Activated naive CD4-positive, alpha-beta T cell treated with anti-CD3 and anti-CD28 coated beads, Interleukin-2, amount 10 ng/mL, durations not matched to agents 7 days and 5 days (primary cell): Measurements from ENCODE around the gene SBNO2.
A peak's percentile ranks its signal among the peaks of the same experiment; 100 is the strongest.

Experiments used
- CTCF ChIA-PET: fragments of 350-600 bp; sonication (Branson Sonifier 250); formaldehyde crosslinking; loops from one replicate; lab custom pipeline; 2021; ENCODE audit warnings: antibody characterized with exemption; lab: Charles Lee
- DNase-seq: peaks from one replicate; pipeline ENCODE4 v3.0.0-alpha.2; 2020
- H3K27ac Mint-ChIP-seq: one replicate; pipeline ENCODE4 v1.8.0; 2021; ENCODE audit warnings: mild to moderate bottlenecking, moderate library complexity, mixed read lengths
- H3K27me3 Mint-ChIP-seq: one replicate; pipeline ENCODE4 v1.8.0; 2021; ENCODE audit warnings: mild to moderate bottlenecking, mixed read lengths
- H3K36me3 Mint-ChIP-seq: one replicate; pipeline ENCODE4 v1.8.0; 2021; ENCODE audit warnings: mixed read lengths
- H3K4me1 Mint-ChIP-seq: one replicate; pipeline ENCODE4 v1.8.0; 2021; ENCODE audit warnings: mixed read lengths
- H3K4me3 Mint-ChIP-seq: one replicate; pipeline ENCODE4 v1.8.0; 2021; ENCODE audit warnings: mild to moderate bottlenecking, moderate library complexity, mixed read lengths
- H3K9me3 Mint-ChIP-seq: one replicate; pipeline ENCODE4 v1.8.0; 2021; ENCODE audit warnings: mixed read lengths

Gene SBNO2

DNA sequence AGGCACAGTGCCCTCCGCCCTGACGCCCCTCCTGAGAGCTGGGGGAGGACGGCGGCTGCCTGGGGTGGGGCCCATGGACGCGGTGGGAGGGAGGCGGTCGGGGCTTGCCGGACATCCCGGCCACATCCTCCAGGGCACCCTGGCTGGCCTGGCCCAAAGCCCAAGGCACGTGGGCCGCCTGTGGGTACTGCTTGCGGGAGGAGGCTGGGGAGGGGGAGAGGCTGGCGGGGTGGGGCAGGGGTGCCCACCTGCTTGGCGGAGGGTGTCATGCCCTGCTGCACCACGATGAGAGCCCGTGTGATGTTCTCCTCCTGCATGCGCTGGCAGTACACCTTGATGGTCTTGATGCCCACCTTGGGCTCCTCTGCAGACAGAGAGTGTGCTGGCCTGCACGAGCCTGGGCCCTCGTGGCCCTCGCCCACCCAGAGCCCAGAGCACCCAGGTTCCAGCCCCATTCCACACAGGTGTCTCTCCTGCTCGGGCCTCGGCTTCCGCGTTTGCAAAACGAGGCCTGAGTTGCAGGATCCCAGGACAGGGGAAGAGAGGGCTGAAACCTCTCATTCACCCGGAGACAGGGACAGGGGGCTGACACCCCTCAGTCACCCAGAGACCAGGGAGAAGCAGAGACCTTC lies 82.4 kb downstream of the SBNO2 start:
- CTCF ChIA-PET: no interaction called here
- no peaks in the 10 kb centered on the region for H3K9me3 Mint-ChIP-seq
- H3K27me3 Mint-ChIP-seq: peaks cover 5% of the 10 kb centered on the region
- peaks cover 18% of the 10 kb centered on the region for H3K36me3 Mint-ChIP-seq
- H3K4me1 Mint-ChIP-seq: peaks cover 59% of the 10 kb centered on the region
- peak overlapping the region; percentile 5 for H3K27ac Mint-ChIP-seq
- H3K4me3 Mint-ChIP-seq: no peak overlapping the region
- no peak for DNase-seq

DNA sequence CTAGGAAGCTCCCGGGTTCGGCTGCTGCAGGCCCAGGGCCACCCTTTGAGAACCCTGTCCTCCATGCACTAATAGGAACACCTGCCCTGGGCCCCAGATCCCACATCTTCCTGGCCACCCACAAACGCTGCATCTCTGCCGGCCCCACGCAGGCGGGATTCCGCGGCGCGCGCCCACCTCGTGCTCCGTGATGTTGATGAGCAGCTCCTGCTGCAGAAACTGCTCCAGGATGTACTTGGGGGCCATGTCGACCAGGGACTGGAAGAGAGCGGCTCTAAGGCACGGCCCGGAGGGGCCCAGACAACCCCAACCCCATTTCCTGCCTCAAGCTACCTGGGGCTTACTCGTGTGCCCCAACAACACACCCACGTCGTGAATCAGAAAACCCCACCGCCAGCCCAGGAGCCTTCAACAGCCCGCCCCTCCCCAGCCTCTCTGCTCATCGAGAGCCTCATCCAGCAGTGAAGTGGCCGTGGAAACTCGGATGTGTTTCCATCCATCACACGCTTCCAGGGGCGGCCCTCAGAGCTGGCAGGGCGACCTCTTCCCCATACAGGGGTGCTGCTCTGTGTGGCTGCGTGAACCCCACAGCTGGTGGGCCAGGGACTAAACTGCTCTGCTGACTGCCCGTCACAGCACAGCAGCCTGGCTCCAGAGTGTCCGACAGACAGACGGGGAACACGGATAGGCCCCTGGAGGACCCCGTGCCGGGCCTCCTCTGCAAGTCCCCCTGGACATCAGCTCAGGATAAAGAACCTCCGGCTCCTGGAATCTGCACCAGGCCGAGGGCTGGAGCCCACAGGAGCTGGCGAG lies 83.1 kb downstream of the SBNO2 start:
- CTCF ChIA-PET: interaction anchor here (0.6 kb wide), 1 partner anchor 153 kb away, joined by 3 read pairs; no protein-coding TSS in a partner anchor
- H3K36me3 Mint-ChIP-seq: peaks cover 20% of the 10 kb centered on the region
- DNase-seq: no peak
- peaks cover 5% of the 10 kb centered on the region for H3K27me3 Mint-ChIP-seq
- H3K4me1 Mint-ChIP-seq: peaks cover 57% of the 10 kb centered on the region
- peak overlapping the region; percentile 55 for H3K27ac Mint-ChIP-seq
- H3K9me3 Mint-ChIP-seq: no peaks in the 10 kb centered on the region
- H3K4me3 Mint-ChIP-seq: peak overlapping the region; percentile 26

GRCh38 chr19:1089891-1090290 lies 84.2 kb downstream of the SBNO2 start:
- peak; percentile 49 for DNase-seq
- CTCF ChIA-PET: interaction anchor here (1.8 kb wide), 1 partner anchor 11 kb away, joined by 4 read pairs; no protein-coding TSS in a partner anchor
- H3K4me3 Mint-ChIP-seq: no peak overlapping the region
- peak overlapping the region; percentile 88 for H3K27ac Mint-ChIP-seq
- peaks cover 27% of the 10 kb centered on the region for H3K36me3 Mint-ChIP-seq
- no peaks in the 10 kb centered on the region for H3K9me3 Mint-ChIP-seq
- H3K27me3 Mint-ChIP-seq: peaks cover 5% of the 10 kb centered on the region
- peaks cover 57% of the 10 kb centered on the region for H3K4me1 Mint-ChIP-seq

- no peak for DNase-seq
- H3K4me3 Mint-ChIP-seq: no peak overlapping the region
- peaks cover 5% of the 10 kb centered on the region for H3K27me3 Mint-ChIP-seq
- CTCF ChIA-PET: interaction anchor here (0.6 to 1.8 kb wide), 2 partner anchors 11 to 61 kb away, joined by 3 to 4 read pairs; no protein-coding TSS in a partner anchor
- H3K36me3 Mint-ChIP-seq: peaks cover 31% of the 10 kb centered on the region
- peak overlapping the region; percentile 88 for H3K27ac Mint-ChIP-seq
- H3K4me1 Mint-ChIP-seq: peaks cover 59% of the 10 kb centered on the region
- no peaks in the 10 kb centered on the region for H3K9me3 Mint-ChIP-seq
Measured at GRCh38 chr19:1089126-1089771, 84.8 kb downstream of the SBNO2 start.

- H3K36me3 Mint-ChIP-seq: peaks cover 35% of the 10 kb centered on the region
- H3K9me3 Mint-ChIP-seq: no peaks in the 10 kb centered on the region
- CTCF ChIA-PET: interaction anchor here (0.6 to 1.8 kb wide), 3 partner anchors 10 to 60 kb away, joined by 3 to 5 read pairs (median 4); no protein-coding TSS in a partner anchor
- H3K4me1 Mint-ChIP-seq: peaks cover 57% of the 10 kb centered on the region
- H3K27ac Mint-ChIP-seq: peak overlapping the region; percentile 88
- peak overlapping the region; percentile 49 for H3K4me3 Mint-ChIP-seq
- peak; percentile 58 for DNase-seq
- H3K27me3 Mint-ChIP-seq: peaks cover 5% of the 10 kb centered on the region
Measured at GRCh38 chr19:1088416-1089010, 85.6 kb downstream of the SBNO2 start.

- Mint-ChIP-seq H3K27ac (peak overlapping the region; percentile 88), H3K27me3 (peaks cover 5% of the 10 kb centered on the region), H3K4me1 (peaks cover 55% of the 10 kb centered on the region), H3K4me3 (peak overlapping the region; percentile 49), H3K36me3 (peaks cover 34% of the 10 kb centered on the region), H3K9me3 (no peaks in the 10 kb centered on the region)
- CTCF ChIA-PET: interaction anchor here (0.8 to 1.2 kb wide), 3 partner anchors 15 to 30 kb away, joined by 3 to 5 read pairs (median 3); no protein-coding TSS in a partner anchor
- DNase-seq: peak; percentile 70
Measured at GRCh38 chr19:1087813-1088415, 86.2 kb downstream of the SBNO2 start.

DNA sequence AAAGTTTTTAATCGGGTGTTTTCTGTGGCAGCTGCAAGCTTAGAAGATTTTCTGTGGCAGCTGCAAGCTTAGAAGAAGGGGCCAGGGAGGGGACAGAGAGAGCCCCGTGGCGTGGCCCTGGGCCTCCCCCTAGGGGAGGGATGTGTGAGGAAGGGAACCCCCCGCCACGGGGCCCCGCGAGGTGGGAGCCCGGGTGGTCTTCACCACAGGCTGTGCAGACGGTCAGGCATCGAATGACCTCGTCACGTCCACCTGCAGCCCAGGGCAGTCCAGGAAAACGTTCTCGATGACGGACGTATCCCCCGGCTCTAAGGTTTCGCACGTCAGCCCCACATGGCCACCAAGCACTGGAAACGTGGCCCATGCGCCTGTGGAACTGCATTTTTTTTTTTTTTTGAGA lies 87.5 kb downstream of the SBNO2 start:
- H3K27ac Mint-ChIP-seq: peak overlapping the region; percentile 78
- H3K36me3 Mint-ChIP-seq: peaks cover 39% of the 10 kb centered on the region
- DNase-seq: no peak
- H3K27me3 Mint-ChIP-seq: peaks cover 5% of the 10 kb centered on the region
- H3K9me3 Mint-ChIP-seq: no peaks in the 10 kb centered on the region
- CTCF ChIA-PET: interaction anchor here (0.6 to 1.6 kb wide), 4 partner anchors 10 to 180 kb away, joined by 3 to 4 read pairs (median 4); no protein-coding TSS in a partner anchor
- no peak overlapping the region for H3K4me3 Mint-ChIP-seq
- H3K4me1 Mint-ChIP-seq: peaks cover 64% of the 10 kb centered on the region

DNA sequence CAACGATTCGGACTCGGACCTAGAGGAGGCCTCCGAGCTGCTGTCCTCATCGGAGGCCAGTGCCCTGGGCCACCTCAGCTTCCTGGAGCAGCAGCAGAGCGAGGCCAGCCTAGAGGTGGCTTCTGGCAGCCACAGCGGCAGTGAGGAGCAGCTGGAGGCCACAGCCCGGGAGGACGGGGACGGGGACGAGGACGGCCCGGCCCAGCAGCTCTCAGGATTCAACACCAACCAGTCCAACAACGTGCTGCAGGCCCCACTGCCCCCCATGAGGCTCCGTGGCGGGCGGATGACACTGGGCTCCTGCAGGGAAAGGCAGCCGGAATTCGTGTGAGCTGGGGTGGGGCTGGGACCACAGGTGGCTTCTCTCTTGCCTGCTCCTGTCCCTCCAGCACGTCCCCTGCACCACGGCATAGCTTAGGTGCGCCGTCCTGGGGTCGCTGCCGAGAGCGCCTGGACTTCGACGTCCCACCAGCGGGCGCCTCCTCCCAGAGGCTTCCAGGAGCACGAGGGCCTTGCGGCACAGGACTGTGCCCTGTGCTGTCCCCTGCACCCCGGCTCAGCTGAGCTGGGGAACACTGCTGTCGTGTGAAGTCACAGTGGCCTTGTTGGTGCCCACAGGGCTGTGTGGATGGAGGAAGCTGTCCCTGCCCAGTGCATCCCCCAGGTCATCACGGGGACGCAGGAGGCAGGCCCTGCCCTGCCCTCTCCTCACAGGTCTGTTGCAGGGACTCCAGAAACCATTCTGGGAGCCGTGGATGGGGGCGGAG lies 88.2 kb downstream of the SBNO2 start:
- no peak for DNase-seq
- CTCF ChIA-PET: interaction anchor here (0.6 to 1.6 kb wide), 3 partner anchors 9 to 181 kb away, joined by 3 to 4 read pairs (median 3); no protein-coding TSS in a partner anchor
- Mint-ChIP-seq H3K4me1 (peaks cover 69% of the 10 kb centered on the region), H3K4me3 (peak overlapping the region; percentile 26), H3K27ac (peak overlapping the region; percentile 84), H3K9me3 (no peaks in the 10 kb centered on the region), H3K36me3 (peaks cover 43% of the 10 kb centered on the region), H3K27me3 (peaks cover 5% of the 10 kb centered on the region)

GRCh38 chr19:1085053-1085658 lies 88.9 kb downstream of the SBNO2 start:
- CTCF ChIA-PET: interaction anchor here (1.0 kb wide), 1 partner anchor 18 kb away, joined by 3 read pairs; the partner anchor contains the start of gene ARHGAP45
- H3K36me3 Mint-ChIP-seq: peaks cover 46% of the 10 kb centered on the region
- peaks cover 72% of the 10 kb centered on the region for H3K4me1 Mint-ChIP-seq
- H3K4me3 Mint-ChIP-seq: peak overlapping the region; percentile 26
- DNase-seq: no peak
- peaks cover 5% of the 10 kb centered on the region for H3K27me3 Mint-ChIP-seq
- H3K27ac Mint-ChIP-seq: peak overlapping the region; percentile 84
- H3K9me3 Mint-ChIP-seq: no peaks in the 10 kb centered on the region

GRCh38 chr19:1084024-1084868 lies 89.8 kb downstream of the SBNO2 start:
- peaks cover 8% of the 10 kb centered on the region for H3K27me3 Mint-ChIP-seq
- H3K4me3 Mint-ChIP-seq: peak overlapping the region; percentile 10
- H3K9me3 Mint-ChIP-seq: no peaks in the 10 kb centered on the region
- peaks cover 79% of the 10 kb centered on the region for H3K4me1 Mint-ChIP-seq
- DNase-seq: no peak
- H3K36me3 Mint-ChIP-seq: peaks cover 55% of the 10 kb centered on the region
- peak overlapping the region; percentile 84 for H3K27ac Mint-ChIP-seq
- CTCF ChIA-PET: interaction anchor here (0.9 to 1.0 kb wide), 2 partner anchors 10 to 17 kb away, joined by 3 read pairs; partner anchors contain the start of gene ARHGAP45

- DNase-seq: no peak
- H3K4me3 Mint-ChIP-seq: no peak overlapping the region
- H3K4me1 Mint-ChIP-seq: peaks cover 70% of the 10 kb centered on the region
- no peaks in the 10 kb centered on the region for H3K9me3 Mint-ChIP-seq
- peak overlapping the region; percentile 42 for H3K27ac Mint-ChIP-seq
- CTCF ChIA-PET: no interaction called here
- H3K36me3 Mint-ChIP-seq: peaks cover 53% of the 10 kb centered on the region
- H3K27me3 Mint-ChIP-seq: peaks cover 3% of the 10 kb centered on the region
Measured at GRCh38 chr19:1082928-1083816, 90.9 kb downstream of the SBNO2 start.
